GM12878 (cell line): ENCODE data around the gene CNTN2. TPM values are rescaled to one million over a fixed set of nuclear protein-coding genes. Genes with fewer than 3 reads are reported as not detected.

Source experiments
- ATAC-seq: fragments of 200-7000 bp; cut with Tn5 transposase; 3 replicates; pipeline ENCODE4 v1.9.1; 2020; ENCODE audit warnings: mild to moderate bottlenecking, moderate library complexity
- BruUV-seq: library from RNA; stranded (reverse); fragments of 400-500 nt; replicated peaks from 2 replicates; lab custom pipeline; 2021; lab: Mats Ljungman, UMichigan
- CTCF ChIA-PET: fragments of 300-600 bp; sonication (Branson Sonifier 250); formaldehyde crosslinking; extraction: SDS; loops from one replicate; lab custom pipeline; 2021; ENCODE audit warnings: inconsistent platforms; lab: Yijun Ruan, JAX
- POLR2A ChIA-PET: fragments of 350-600 bp; formaldehyde crosslinking; extraction: SDS; loops from one replicate; lab custom pipeline; 2021; ENCODE audit warnings: inconsistent platforms; lab: Charles Lee
- RAD21 ChIA-PET: fragments of 300-600 bp; sonication (Branson Sonifier 250); formaldehyde crosslinking; loops from one replicate; lab custom pipeline; 2023; ENCODE audit warnings: antibody characterized with exemption; ENCODE audit not compliant: unreplicated experiment; lab: Charles Lee
- SMC1A ChIA-PET: fragments of 300-600 bp; sonication (Branson Sonifier 250); formaldehyde crosslinking; loops from one replicate; lab custom pipeline; 2023; ENCODE audit not compliant: unreplicated experiment, uncharacterized antibody; lab: Charles Lee
- DNase-seq: peaks from one replicate; pipeline ENCODE4 v3.0.0-alpha.2; 2011; ENCODE audit warnings: low read depth, low spot score
- FAIRE-seq: peaks from 3 replicates; lab custom pipeline; 2011; peaks lifted over from hg19 to GRCh38; lab: Jason Lieb, UNC
- H2AFZ ChIP-seq: 2 replicates; pipeline ENCODE4 v1.6.0; 2011; ENCODE audit warnings: low read depth, low read length, control low read depth; ENCODE audit not compliant: control insufficient read depth
- H3K27ac ChIP-seq: 2 replicates; pipeline ENCODE4 v1.5.1; 2011; ENCODE audit warnings: control low read depth; ENCODE audit not compliant: control insufficient read depth, insufficient read depth
- H3K27me3 ChIP-seq, 2 experiments: replicated peaks in 1 of 2; 2 replicates each; pipeline versions ENCODE4 v1.6.0 to v1.6.1; 2011; ENCODE audit warnings: low read length in 1 of 2; ENCODE audit not compliant: control insufficient read depth in 2 of 2, insufficient read depth in 2 of 2
- H3K36me3 ChIP-seq, 2 experiments: 2 replicates each; pipeline ENCODE4 v1.5.1; 2011; ENCODE audit warnings: low read length in 1 of 2; ENCODE audit not compliant: control insufficient read depth in 2 of 2, insufficient read depth in 2 of 2
- H3K4me1 ChIP-seq: 2 replicates; pipeline ENCODE4 v1.6.1; 2011; ENCODE audit warnings: mild to moderate bottlenecking, low read length, moderate library complexity, mixed read lengths; ENCODE audit not compliant: control insufficient read depth, insufficient read depth
- H3K4me2 ChIP-seq: 2 replicates; pipeline ENCODE4 v1.6.0; 2011; ENCODE audit warnings: control low read depth; ENCODE audit not compliant: control insufficient read depth, insufficient read depth
- H3K4me3 ChIP-seq: fragments of 200-600 bp; sonication (generic); 2 replicates; pipeline ENCODE4 v1.5.1; 2016
- H3K79me2 ChIP-seq: 2 replicates; pipeline ENCODE4 v1.6.0; 2011; ENCODE audit warnings: low read length; ENCODE audit not compliant: control insufficient read depth, insufficient read depth
- H3K9ac ChIP-seq: 2 replicates; pipeline ENCODE4 v1.8.0; 2011; ENCODE audit warnings: low read length, control low read depth, mixed read lengths; ENCODE audit not compliant: control insufficient read depth, insufficient read depth
- H3K9me3 ChIP-seq: replicated peaks from 3 replicates; pipeline ENCODE4 v1.5.1; 2011; ENCODE audit warnings: mild to moderate bottlenecking, low read length; ENCODE audit not compliant: control insufficient read depth, insufficient read depth
- H4K20me1 ChIP-seq: 2 replicates; pipeline ENCODE4 v1.6.0; 2011; ENCODE audit not compliant: control insufficient read depth, insufficient read depth
- CHD4 ChIP-seq: fragments of 200-600 bp; sonication (generic); IDR thresholded peaks from 2 replicates; pipeline ENCODE4 v1.6.1; 2016; ENCODE audit warnings: mild to moderate bottlenecking
- E2F4 ChIP-seq: IDR thresholded peaks from 2 replicates; pipeline ENCODE4 v1.6.1; 2012; ENCODE audit warnings: low read depth, low read length, improper control_type of control experiment
- EZH2 ChIP-seq: IDR thresholded peaks from 2 replicates; pipeline ENCODE4 v1.6.1; 2012; ENCODE audit warnings: low read depth, mild to moderate bottlenecking, control low read depth, inconsistent platforms, low read length, borderline replicate concordance; ENCODE audit not compliant: control insufficient read depth
- KAT2A ChIP-seq: conservative IDR thresholded peaks from 2 replicates; pipeline ENCODE4 v1.6.1; 2011; ENCODE audit warnings: low read depth, low read length; ENCODE audit not compliant: control insufficient read depth
- TCF12 ChIP-seq: IDR thresholded peaks from 2 replicates; pipeline ENCODE4 v1.6.1; 2011; ENCODE audit warnings: low read depth, mild to moderate bottlenecking, low read length
- TCF3 ChIP-seq: IDR thresholded peaks from 2 replicates; pipeline ENCODE4 v1.6.1; 2012; ENCODE audit warnings: low read depth, mild to moderate bottlenecking, low read length, borderline replicate concordance; ENCODE audit not compliant: insufficient read depth
- ZBTB4 ChIP-seq: fragments of 450-650 bp; formaldehyde crosslinking; IDR thresholded peaks from 2 replicates; pipeline ENCODE4 v1.4.0; 2022; ENCODE audit warnings: mild to moderate bottlenecking, moderate library complexity
- ZNF687 ChIP-seq: fragments of 450-650 bp; IDR thresholded peaks from 2 replicates; pipeline ENCODE4 v1.6.1; 2017; ENCODE audit warnings: mild to moderate bottlenecking, moderate library complexity
- WGBS: methylation state at CpG from one replicate; pipeline ENCODE4 v1.1.6; 2016; ENCODE audit warnings: low lambda C conversion rate; ENCODE audit not compliant: insufficient replicate concordance, insufficient coverage; ENCODE audit errors: missing lambda C conversion rate; 5-methylcytosine and 5-hydroxymethylcytosine counted together
- in situ Hi-C: fragments of 300-500 bp; cut with MboI; formaldehyde crosslinking; loops from 9 replicates; pipeline ENCODE4 v1.14.3; 2018; ENCODE audit warnings: mixed read lengths
- intact Hi-C: fragments of 100-400 bp; cut with micrococcal nuclease; formaldehyde crosslinking; loops from one replicate; pipeline ENCODE4 v1.14.2; 2022; ENCODE audit not compliant: unreplicated experiment
- polyA plus RNA-seq, 11 experiments: library from polyadenylated mRNA; depleted of rRNA in 4 of 11; unstranded in 6 of 11; stranded (reverse) in 5 of 11; fragments of >200 nt; fragmentation: Nextera tagmentation in 4 of 11; fragmentation: Illumina TruSeq in 1 of 11; extraction: Ambion mirVana in 4 of 11; extraction: Trizol in 1 of 11; gene quantifications; 1 replicate in 1 of 11; 2 replicates in 10 of 11; pipeline versions ENCODE4 v1.2.1 to v1.2.3, GENCODE V29; 2011 to 2016; ENCODE audit warnings: inconsistent platforms in 2 of 11, missing spikeins in 2 of 11, low read depth in 1 of 11
- total RNA-seq, 4 experiments: library from RNA; depleted of rRNA in 3 of 4; stranded (reverse); fragments of >200 nt in 3 of 4; fragmentation: Illumina TruSeq in 1 of 4; extraction: Trizol in 1 of 4; gene quantifications; 2 replicates each; pipeline versions ENCODE4 v1.2.1 to v1.2.3, GENCODE V29; 2013 to 2021

Gene CNTN2
- total and polyA plus RNA-seq, 10 of the 15 experiments (the other 5 are each of a cell fraction or from before 2014, with no cell fraction given) = 0.03 TPM; not detected in 9

GRCh38 chr1:205056956-205057568 lies 14.1 kb downstream of the CNTN2 start:
- Histone ChIP-seq H3K9ac (no peak overlapping the region), H3K4me1 (no peaks in the 10 kb centered on the region), H3K4me2 (no peak overlapping the region), H2AFZ (no peak overlapping the region), H3K27me3 (no peaks in the 10 kb centered on the region; a peak in 2 of 4 replicates), H3K27ac (no peak overlapping the region), H3K36me3 (no peaks in the 10 kb centered on the region), H3K79me2 (no peaks in the 10 kb centered on the region), H4K20me1 (no peaks in the 10 kb centered on the region), H3K4me3 (no peak overlapping the region), H3K9me3 (no peaks in the 10 kb centered on the region)
- no peak for FAIRE-seq
- SMC1A ChIA-PET = no interaction called here
- DNase-seq = no peak
- ATAC-seq = no peak
- intact Hi-C loops (no loop called here), in situ Hi-C loops (no loop called here)
- RAD21 ChIA-PET = no interaction called here
- POLR2A ChIA-PET = no interaction called here
- CTCF ChIA-PET = interaction anchor here (1.2 to 1.8 kb wide), 2 partner anchors 68 to 84 kb away, joined by 3 to 8 read pairs; no protein-coding TSS in a partner anchor
- no TSS peak for BruUV-seq
- TF ChIP-seq ZNF687 (no peak), CHD4 (no peak), KAT2A (no peak), E2F4 (no peak), EZH2 (no peak), TCF12 (no peak), ZBTB4 (CRISPR knock-in tag) (no peak), TCF3 (no peak)
- WGBS = 67% methylated on average over 6 of the region's 6 CpGs
